GM12878 (cell line): ENCODE data around the gene TMEM109. TPM values are rescaled to one million over a fixed set of nuclear protein-coding genes. Genes with fewer than 3 reads are reported as not detected.

ENCODE experiments used
- ATAC-seq: fragments of 200-7000 bp; cut with Tn5 transposase; 3 replicates; pipeline ENCODE4 v1.9.1; 2020; ENCODE audit warnings: mild to moderate bottlenecking, moderate library complexity
- BruUV-seq: library from RNA; stranded (reverse); fragments of 400-500 nt; replicated peaks from 2 replicates; lab custom pipeline; 2021; lab: Mats Ljungman, UMichigan
- CTCF ChIA-PET: fragments of 300-600 bp; sonication (Branson Sonifier 250); formaldehyde crosslinking; extraction: SDS; loops from one replicate; lab custom pipeline; 2021; ENCODE audit warnings: inconsistent platforms; lab: Yijun Ruan, JAX
- POLR2A ChIA-PET: fragments of 350-600 bp; formaldehyde crosslinking; extraction: SDS; loops from one replicate; lab custom pipeline; 2021; ENCODE audit warnings: inconsistent platforms; lab: Charles Lee
- RAD21 ChIA-PET: fragments of 300-600 bp; sonication (Branson Sonifier 250); formaldehyde crosslinking; loops from one replicate; lab custom pipeline; 2023; ENCODE audit warnings: antibody characterized with exemption; ENCODE audit not compliant: unreplicated experiment; lab: Charles Lee
- SMC1A ChIA-PET: fragments of 300-600 bp; sonication (Branson Sonifier 250); formaldehyde crosslinking; loops from one replicate; lab custom pipeline; 2023; ENCODE audit not compliant: unreplicated experiment, uncharacterized antibody; lab: Charles Lee
- DNase-seq: peaks from one replicate; pipeline ENCODE4 v3.0.0-alpha.2; 2011; ENCODE audit warnings: low read depth, low spot score
- FAIRE-seq: peaks from 3 replicates; lab custom pipeline; 2011; peaks lifted over from hg19 to GRCh38; lab: Jason Lieb, UNC
- H2AFZ ChIP-seq: 2 replicates; pipeline ENCODE4 v1.6.0; 2011; ENCODE audit warnings: low read depth, low read length, control low read depth; ENCODE audit not compliant: control insufficient read depth
- H3K27ac ChIP-seq: 2 replicates; pipeline ENCODE4 v1.5.1; 2011; ENCODE audit warnings: control low read depth; ENCODE audit not compliant: control insufficient read depth, insufficient read depth
- H3K27me3 ChIP-seq, 2 experiments: replicated peaks in 1 of 2; 2 replicates each; pipeline versions ENCODE4 v1.6.0 to v1.6.1; 2011; ENCODE audit warnings: low read length in 1 of 2; ENCODE audit not compliant: control insufficient read depth in 2 of 2, insufficient read depth in 2 of 2
- H3K36me3 ChIP-seq, 2 experiments: 2 replicates each; pipeline ENCODE4 v1.5.1; 2011; ENCODE audit warnings: low read length in 1 of 2; ENCODE audit not compliant: control insufficient read depth in 2 of 2, insufficient read depth in 2 of 2
- H3K4me1 ChIP-seq: 2 replicates; pipeline ENCODE4 v1.6.1; 2011; ENCODE audit warnings: mild to moderate bottlenecking, low read length, moderate library complexity, mixed read lengths; ENCODE audit not compliant: control insufficient read depth, insufficient read depth
- H3K4me2 ChIP-seq: 2 replicates; pipeline ENCODE4 v1.6.0; 2011; ENCODE audit warnings: control low read depth; ENCODE audit not compliant: control insufficient read depth, insufficient read depth
- H3K4me3 ChIP-seq: fragments of 200-600 bp; sonication (generic); 2 replicates; pipeline ENCODE4 v1.5.1; 2016
- H3K79me2 ChIP-seq: 2 replicates; pipeline ENCODE4 v1.6.0; 2011; ENCODE audit warnings: low read length; ENCODE audit not compliant: control insufficient read depth, insufficient read depth
- H3K9ac ChIP-seq: 2 replicates; pipeline ENCODE4 v1.8.0; 2011; ENCODE audit warnings: low read length, control low read depth, mixed read lengths; ENCODE audit not compliant: control insufficient read depth, insufficient read depth
- H3K9me3 ChIP-seq: replicated peaks from 3 replicates; pipeline ENCODE4 v1.5.1; 2011; ENCODE audit warnings: mild to moderate bottlenecking, low read length; ENCODE audit not compliant: control insufficient read depth, insufficient read depth
- H4K20me1 ChIP-seq: 2 replicates; pipeline ENCODE4 v1.6.0; 2011; ENCODE audit not compliant: control insufficient read depth, insufficient read depth
- CREB1 ChIP-seq: IDR thresholded peaks from 2 replicates; pipeline ENCODE4 v1.6.1; 2012; ENCODE audit warnings: low read depth, mild to moderate bottlenecking, inconsistent platforms
- CREM ChIP-seq: IDR thresholded peaks from 2 replicates; pipeline ENCODE4 v1.6.1; 2014; ENCODE audit warnings: antibody characterized with exemption, low read depth
- HDGF ChIP-seq: fragments of 450-650 bp; IDR thresholded peaks from 2 replicates; pipeline ENCODE4 v1.6.1; 2016; ENCODE audit warnings: antibody characterized with exemption
- IRF5 ChIP-seq: fragments of 450-650 bp; IDR thresholded peaks from 2 replicates; pipeline ENCODE4 v1.6.1; 2017; ENCODE audit warnings: borderline replicate concordance
- RAD21 ChIP-seq: IDR thresholded peaks from 2 replicates; pipeline ENCODE4 v1.6.1; 2011; ENCODE audit warnings: mild to moderate bottlenecking, low read depth, low read length, moderate library complexity; ENCODE audit not compliant: insufficient read depth
- WGBS: methylation state at CpG from one replicate; pipeline ENCODE4 v1.1.6; 2016; ENCODE audit warnings: low lambda C conversion rate; ENCODE audit not compliant: insufficient replicate concordance, insufficient coverage; ENCODE audit errors: missing lambda C conversion rate; 5-methylcytosine and 5-hydroxymethylcytosine counted together
- in situ Hi-C: fragments of 300-500 bp; cut with MboI; formaldehyde crosslinking; loops from 9 replicates; pipeline ENCODE4 v1.14.3; 2018; ENCODE audit warnings: mixed read lengths
- intact Hi-C: fragments of 100-400 bp; cut with micrococcal nuclease; formaldehyde crosslinking; loops from one replicate; pipeline ENCODE4 v1.14.2; 2022; ENCODE audit not compliant: unreplicated experiment
- polyA plus RNA-seq, 11 experiments: library from polyadenylated mRNA; depleted of rRNA in 4 of 11; unstranded in 6 of 11; stranded (reverse) in 5 of 11; fragments of >200 nt; fragmentation: Nextera tagmentation in 4 of 11; fragmentation: Illumina TruSeq in 1 of 11; extraction: Ambion mirVana in 4 of 11; extraction: Trizol in 1 of 11; gene quantifications; 1 replicate in 1 of 11; 2 replicates in 10 of 11; pipeline versions ENCODE4 v1.2.1 to v1.2.3, GENCODE V29; 2011 to 2016; ENCODE audit warnings: inconsistent platforms in 2 of 11, missing spikeins in 2 of 11, low read depth in 1 of 11
- total RNA-seq, 4 experiments: library from RNA; depleted of rRNA in 3 of 4; stranded (reverse); fragments of >200 nt in 3 of 4; fragmentation: Illumina TruSeq in 1 of 4; extraction: Trizol in 1 of 4; gene quantifications; 2 replicates each; pipeline versions ENCODE4 v1.2.1 to v1.2.3, GENCODE V29; 2013 to 2021
- TF ChIP-seq, protein P1 (sequence below): fragments of 450-650 bp; IDR thresholded peaks from 2 replicates; pipeline ENCODE4 v1.6.1; 2016; ENCODE audit warnings: mild to moderate bottlenecking

TMEM109 gene
- total and polyA plus RNA-seq, 10 of the 15 experiments (the other 5 are each of a cell fraction or from before 2014, with no cell fraction given): 21.9 to 199 (median 85.2) TPM

- POLR2A ChIA-PET: interaction anchor here (0.7 to 2.8 kb wide), 7 partner anchors 21 to 380 kb away, joined by 5 to 14 read pairs (median 8); partner anchors contain the start of gene TMEM109
- Histone ChIP-seq H3K9me3 (no peaks in the 10 kb centered on the region), H2AFZ (peak overlapping the region; percentile 72), H3K4me1 (peaks cover 28% of the 10 kb centered on the region), H3K4me2 (peak overlapping the region; percentile 98), H3K9ac (no peak overlapping the region), H3K4me3 (no peak overlapping the region), H3K36me3 (no peaks in the 10 kb centered on the region; a peak in 1 of 4 replicates), H3K79me2 (peaks cover 33% of the 10 kb centered on the region), H4K20me1 (no peaks in the 10 kb centered on the region), H3K27ac (peak overlapping the region; percentile 97), H3K27me3 (no peaks in the 10 kb centered on the region)
- RAD21 ChIA-PET: interaction anchor here (0.7 to 3.6 kb wide), 8 partner anchors 13 to 191 kb away, joined by 3 to 21 read pairs (median 7); partner anchors contain the start of genes CD6 and TMEM109
- DNase-seq (no peak), ATAC-seq (no peak), FAIRE-seq (no peak)
- 89% methylated on average over 6 of the region's 6 CpGs for WGBS
- SMC1A ChIA-PET: interaction anchor here (1.0 to 7.6 kb wide), 10 partner anchors 8 to 88 kb away, joined by 3 to 76 read pairs (median 6); partner anchors contain the start of gene TMEM109
- TF ChIP-seq RAD21 (no peak), IRF5 (no peak), HDGF (0 out of 2 replicates have a peak, but pooled peaks have one; percentile 3), CREB1 (peak; percentile 84), CREM (peak; percentile 60; the same call in 1 of the 2 replicates)
- TF ChIP-seq, protein P1, sequence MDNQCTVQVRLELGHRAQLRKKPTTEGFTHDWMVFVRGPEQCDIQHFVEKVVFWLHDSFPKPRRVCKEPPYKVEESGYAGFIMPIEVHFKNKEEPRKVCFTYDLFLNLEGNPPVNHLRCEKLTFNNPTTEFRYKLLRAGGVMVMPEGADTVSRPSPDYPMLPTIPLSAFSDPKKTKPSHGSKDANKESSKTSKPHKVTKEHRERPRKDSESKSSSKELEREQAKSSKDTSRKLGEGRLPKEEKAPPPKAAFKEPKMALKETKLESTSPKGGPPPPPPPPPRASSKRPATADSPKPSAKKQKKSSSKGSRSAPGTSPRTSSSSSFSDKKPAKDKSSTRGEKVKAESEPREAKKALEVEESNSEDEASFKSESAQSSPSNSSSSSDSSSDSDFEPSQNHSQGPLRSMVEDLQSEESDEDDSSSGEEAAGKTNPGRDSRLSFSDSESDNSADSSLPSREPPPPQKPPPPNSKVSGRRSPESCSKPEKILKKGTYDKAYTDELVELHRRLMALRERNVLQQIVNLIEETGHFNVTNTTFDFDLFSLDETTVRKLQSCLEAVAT: peak; percentile 59; the same call in 1 of the 2 replicates
- CTCF ChIA-PET: interaction anchor here (0.7 to 2.8 kb wide), 10 partner anchors 9 to 214 kb away, joined by 3 to 26 read pairs (median 4); partner anchors contain the start of gene TMEM109
- intact Hi-C loops (loop anchor here (2.0 to 10.0 kb wide), 2 partner anchors 39 to 109 kb away; partner anchors contain the start of genes CCDC86 and TMEM109), in situ Hi-C loops (no loop called here)
- BruUV-seq: no TSS peak
Measured at GRCh38 chr11:60953781-60954180, 39.8 kb downstream of the TMEM109 start.
